GM21529 (cell line): ENCODE results near the gene NUDCD2.

ENCODE experiments used
- ATAC-seq: cut with Tn5 transposase; IDR thresholded peaks from one replicate; pipeline ENCODE4 v1.9.1; 2021; ENCODE audit not compliant: unreplicated experiment

NUDCD2 gene, protein sequence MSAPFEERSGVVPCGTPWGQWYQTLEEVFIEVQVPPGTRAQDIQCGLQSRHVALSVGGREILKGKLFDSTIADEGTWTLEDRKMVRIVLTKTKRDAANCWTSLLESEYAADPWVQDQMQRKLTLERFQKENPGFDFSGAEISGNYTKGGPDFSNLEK

DNA sequence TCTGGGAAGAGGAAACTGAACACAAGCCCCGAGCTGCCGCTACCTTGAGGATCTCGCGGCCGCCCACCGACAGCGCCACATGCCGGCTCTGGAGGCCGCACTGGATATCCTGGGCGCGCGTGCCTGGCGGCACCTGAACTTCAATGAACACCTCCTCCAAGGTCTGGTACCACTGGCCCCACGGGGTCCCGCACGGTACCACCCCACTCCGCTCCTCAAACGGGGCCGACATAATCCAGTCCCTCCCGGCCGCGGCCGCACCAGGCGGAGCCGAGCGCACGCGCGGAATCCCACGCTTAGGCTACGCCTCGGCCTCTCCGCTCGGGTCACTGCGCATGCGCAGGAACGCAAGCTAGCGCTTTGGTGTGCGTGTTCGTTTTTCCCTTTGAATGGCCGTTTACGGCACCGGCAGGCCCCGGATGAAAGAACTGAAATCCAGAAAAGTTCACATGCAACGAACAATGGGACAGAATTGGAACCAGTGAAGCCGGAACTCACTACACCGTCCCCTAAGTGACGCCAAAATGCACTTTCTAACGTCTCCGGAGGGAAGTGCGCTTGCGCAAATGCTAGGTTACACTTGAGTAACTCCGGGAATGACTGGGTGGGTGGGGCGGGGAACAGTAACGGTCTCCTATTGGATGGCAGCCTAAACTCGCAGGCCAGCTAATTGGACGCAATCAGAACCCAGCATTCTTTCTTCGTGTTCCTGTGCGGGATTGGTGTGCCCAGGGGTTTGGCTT is at the start of gene NUDCD2:
NUDCD2 (minus strand) TSS at position 284 of the 743 bp plus-strand sequence; CDS start at position 232, 52 bp downstream.
- peak; percentile 78 for ATAC-seq

DNA sequence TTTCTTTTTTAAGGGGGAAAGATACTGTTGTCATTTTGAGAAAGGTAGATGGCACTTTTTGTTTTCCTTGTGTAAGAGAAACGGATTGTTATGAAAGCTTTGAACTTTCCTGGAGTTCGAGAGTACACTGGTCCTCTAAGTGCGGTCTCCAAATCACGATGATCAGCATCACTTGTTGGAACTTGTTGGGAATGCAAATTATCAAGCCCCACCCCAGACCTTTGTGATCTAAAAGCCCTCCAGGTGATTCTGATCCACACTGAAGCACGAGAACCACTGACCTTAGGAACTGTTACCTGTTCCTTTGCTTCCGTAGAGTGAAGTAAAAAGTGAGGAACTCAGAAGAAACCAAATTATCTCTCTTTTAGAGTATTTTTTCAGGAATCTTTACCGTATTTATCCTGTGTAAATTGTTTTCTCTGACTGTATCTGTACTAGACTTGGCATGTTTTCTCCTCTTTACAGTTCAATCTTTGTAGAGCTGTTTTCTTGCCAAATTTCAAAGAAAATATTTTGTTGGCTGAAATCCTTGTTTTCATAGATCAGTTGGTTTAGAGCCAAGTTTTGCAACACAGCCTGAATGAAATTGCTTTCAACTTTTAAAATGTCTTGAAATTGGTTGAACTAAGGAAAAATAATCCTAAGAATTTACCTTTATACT is 49.5 kb upstream of the NUDCD2 start:
- no peak for ATAC-seq

DNA sequence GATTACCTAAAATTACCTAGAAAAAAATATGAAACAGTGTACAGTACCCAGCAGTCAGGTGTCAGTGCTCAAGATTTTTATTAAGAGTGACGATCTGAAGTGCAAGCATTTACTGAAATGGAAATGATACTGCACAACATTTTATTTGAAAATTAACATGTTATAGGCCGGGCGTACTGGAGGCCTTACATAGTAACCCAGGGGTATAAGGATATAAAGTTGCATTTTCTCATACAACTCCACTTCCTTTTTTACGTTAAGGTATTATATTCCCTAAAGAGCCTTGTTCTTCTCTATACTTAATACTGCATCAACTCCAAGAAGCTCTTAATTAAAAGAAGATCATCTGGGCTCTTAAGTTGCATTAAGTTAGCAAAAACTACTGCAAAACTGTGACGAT is 48.9 kb upstream of the NUDCD2 start:
- no peak for ATAC-seq

DNA sequence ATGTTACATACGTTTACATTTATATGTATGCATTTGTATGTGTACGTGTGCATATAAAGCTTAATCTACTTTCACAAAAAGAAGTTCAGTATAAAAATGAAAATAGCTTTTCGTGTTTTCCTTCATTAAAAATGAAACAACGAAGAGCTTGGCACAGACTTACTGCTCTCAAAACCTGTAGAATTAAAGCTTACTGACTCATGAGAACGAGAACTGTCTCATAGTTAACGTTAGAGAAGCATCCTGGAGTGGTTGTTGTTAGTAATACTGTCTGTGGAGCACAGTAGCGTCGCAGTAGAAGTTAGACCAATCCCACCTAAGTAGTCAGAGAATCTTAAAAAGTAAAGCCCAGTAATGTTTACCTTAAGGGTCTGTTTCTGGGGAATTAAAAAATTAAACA is 46.8 kb upstream of the NUDCD2 start:
- ATAC-seq: no peak

DNA sequence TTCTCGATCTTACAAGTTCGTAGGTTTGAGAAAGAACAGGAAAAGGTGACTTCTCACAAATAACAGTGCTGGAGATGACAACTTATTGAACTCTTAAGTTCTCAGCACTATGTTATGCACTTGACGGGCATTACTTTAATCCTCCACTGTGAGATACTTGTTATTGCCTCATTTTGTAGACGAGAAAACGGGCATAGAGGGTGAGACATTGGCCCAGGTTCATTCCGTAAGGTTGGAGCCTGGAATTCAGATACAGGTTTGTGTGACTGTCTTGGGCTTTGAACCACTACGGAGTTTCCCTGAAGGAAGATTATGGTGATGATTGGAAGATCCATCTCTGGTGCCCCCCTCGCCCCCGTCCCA is 46.2 kb upstream of the NUDCD2 start:
- peak; percentile 13 for ATAC-seq

DNA sequence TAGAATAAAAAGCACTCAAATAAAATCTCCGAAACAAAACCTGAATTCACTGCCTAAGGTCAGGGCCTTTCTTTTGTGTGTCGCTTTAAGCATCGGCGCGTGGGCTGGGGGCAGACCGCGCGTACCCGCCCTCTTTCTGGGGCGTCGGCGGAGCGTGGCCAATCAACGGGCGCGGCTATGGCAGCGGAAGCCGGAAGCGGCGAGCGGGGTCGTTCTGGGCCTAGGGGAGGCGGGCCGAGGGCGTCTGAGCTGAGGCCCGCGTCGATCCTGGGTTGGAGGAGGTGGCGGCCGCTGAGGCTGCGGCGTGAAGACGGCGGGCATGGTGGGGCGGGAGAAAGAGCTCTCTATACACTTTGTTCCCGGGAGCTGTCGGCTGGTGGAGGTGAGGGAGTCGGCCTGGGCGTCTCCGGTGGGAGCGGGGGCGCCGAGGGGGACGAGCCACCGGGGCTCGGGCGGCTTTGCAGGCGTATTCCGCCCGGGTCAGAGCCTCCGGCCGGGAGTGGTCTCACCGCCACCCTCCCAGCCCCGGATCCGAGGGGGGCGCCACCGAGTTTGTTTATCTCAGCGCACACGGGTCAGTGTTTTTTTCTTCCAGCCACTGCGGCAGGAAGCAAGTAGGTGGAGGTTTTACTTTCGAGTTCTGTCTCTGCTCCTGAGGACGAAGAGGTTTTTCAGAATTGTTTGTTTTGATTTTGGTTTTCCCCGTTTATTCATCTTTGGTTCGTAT is 45.6 kb upstream of the NUDCD2 start, which contains the start of gene MAT2B:
MAT2B (plus strand) TSS at position 252 of the 727 bp plus-strand sequence; CDS start at position 320, 68 bp downstream.
- ATAC-seq: peak; percentile 84

DNA sequence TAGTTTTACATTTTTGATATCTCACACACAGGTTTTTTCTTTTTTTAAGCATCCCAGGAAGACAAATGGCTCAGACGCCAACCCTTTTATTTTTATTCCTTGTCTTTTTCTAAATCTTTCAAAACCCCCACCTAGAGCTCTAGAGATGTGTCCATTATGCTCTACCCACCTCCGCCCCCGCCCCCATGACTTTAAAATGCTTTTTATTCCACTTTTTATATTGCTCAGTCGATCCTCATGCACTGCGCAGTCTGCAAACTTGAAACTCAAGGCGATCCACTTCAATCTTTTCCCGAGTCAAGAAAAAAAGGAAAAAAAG is 45.1 kb upstream of the NUDCD2 start:
- no peak for ATAC-seq

DNA sequence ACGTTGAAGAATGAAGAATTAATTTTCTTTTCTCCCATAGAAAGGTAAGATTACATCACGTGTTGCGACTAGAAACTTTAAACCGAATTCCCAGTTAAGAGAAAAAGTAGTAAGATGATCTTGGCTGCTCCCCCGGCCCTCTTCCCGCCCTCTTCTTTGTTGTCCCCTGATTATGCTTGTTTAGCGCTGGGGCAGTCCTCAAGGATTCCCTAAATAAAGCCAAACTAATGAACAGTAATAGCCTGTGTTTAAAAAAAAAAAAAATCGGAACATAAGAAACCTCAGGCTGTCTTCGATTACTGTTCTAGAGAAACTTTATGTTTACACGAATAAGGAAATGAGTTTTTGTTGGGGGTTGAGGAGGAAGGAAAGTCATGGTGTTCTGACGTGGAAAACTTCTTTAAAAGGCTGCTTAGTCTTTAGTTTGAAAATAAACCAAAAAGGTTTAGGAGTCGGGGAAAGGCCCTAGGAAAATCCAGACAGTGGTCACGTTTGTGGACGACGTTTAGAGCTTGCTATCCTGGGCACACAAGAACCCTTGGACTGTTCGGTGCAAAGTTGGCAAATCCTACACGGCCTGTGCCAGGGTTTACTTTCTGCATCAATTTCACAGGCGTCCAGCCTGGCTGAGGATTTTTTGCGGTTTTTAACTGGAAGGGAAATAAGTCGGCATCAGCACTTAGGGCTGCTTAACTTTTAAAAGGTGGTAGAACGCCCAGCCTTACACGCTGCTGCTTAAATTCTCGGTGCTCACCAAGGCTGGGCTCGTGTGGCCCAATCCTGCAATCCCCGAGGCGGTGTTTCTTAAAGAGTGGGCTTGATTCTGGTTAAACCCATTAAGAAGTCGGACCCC is 44.4 kb upstream of the NUDCD2 start:
- no peak for ATAC-seq

DNA sequence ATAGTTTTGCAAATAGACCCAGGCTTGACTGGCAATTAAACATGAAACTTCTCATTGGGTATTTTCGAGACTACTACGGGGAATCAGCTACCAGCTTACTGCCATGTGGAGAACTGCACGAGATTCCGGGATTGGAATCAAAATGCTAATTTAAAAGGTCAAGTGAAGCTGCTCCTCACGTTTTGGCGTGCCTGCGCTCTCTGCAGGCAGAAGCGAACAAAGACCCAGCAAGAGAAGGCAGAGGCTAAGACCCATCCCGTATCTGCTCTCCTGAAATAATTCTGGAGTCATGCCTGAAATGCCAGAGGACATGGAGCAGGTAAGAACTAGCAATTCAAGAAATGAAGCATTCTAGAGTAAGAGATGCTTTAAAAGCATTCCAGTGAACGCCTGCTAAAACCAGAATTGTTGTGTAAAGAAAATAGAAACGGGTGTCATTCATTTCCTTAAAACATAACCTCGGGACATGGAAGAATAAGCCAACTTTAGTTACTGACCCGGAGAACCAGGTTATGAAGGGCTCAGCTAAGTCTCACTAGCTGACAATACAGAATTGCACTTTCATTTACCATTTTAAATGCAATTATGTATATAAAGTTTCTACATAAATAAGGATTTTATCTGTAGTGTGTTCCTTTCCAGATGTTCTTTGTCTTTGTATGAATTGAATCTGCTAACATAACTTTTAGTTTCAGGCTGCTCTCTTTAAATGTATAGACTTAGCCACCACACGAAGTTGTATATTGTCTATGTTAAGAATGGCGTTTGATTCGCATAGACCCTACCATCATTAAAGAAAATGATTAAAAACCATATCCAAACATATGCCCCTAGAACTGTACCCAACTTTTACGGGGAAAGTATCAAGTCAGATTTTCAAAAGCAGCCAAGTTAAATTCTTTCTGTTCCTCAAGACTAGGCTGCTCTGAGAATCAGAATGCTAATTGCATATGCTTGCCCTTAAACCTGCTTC is 43.5 kb upstream of the NUDCD2 start:
- ATAC-seq: no peak

DNA sequence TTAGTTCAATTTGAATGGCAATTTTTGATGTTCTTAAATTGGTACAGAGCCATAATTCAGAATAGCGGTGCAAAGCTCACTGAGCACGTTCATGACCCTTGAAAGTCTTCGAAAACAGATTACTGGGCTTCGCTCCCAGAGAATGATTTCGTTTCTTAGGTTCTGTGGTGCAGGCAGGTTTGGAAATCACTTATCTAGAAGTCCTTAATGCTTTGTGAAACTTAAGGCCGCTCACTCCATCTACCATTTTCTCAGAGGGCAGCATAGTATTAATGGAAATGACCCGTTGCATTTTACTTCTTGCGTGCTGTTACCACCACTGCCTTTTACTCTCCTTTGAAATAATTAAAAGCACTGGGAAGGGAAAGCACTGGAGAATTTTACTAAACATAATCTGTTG is 42.6 kb upstream of the NUDCD2 start:
- ATAC-seq: no peak

DNA sequence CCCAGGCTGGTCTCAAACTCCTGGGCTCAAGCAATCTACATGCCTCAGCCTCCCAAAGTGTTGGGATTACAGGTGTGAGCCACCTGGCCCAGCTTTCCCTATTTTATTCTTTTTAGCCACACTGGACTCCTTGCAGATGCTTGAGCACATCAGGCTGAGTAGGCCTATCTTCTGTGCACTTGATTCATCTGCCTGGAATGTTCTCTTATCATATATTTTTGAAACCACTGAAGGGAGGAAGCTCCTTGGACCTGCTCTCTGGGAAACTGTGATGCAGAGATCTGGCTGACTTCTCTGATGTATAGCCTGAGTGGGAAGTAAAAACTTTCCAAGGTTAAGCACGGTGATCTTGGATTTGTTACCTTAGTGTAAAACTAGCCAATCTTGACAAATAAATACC is 39.0 kb upstream of the NUDCD2 start:
- no peak for ATAC-seq

DNA sequence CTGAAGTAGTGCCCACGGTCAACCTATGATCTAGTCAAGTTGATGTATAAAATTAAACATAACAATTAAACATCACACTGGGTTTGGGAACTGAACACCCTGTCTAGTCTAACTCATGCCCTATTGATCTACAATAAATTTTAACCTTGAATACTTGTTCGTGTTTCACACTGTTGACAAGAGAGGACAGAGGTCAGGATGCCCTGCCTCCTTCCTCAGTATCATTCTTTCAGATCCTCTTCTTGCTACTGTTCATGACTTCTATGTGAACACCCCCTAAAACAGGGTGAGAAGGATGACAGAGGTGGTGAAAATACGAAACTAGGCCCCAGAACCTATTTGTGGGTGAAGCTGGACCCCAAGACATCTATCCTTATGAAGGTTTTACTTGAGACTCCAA is 37.4 kb upstream of the NUDCD2 start:
- ATAC-seq: peak; percentile 59

DNA sequence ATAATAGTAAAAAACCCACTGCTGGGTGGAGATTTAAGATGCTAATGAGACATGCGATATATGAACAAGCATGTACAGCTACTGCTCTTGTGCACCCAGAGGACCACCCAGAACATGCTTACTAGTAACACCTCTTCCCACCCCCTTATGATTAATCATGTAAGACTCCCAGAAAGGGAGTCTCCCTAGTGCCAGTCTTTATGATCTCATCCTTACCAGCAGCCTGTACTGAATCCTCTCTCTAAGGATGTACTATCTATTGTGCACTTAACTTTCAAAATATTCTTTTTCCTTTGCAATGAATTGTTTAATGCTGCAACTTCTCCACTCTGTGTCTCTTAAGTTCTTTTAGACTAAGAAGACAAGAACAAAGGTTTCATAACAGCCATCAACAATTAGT is 36.4 kb upstream of the NUDCD2 start:
- ATAC-seq: no peak

DNA sequence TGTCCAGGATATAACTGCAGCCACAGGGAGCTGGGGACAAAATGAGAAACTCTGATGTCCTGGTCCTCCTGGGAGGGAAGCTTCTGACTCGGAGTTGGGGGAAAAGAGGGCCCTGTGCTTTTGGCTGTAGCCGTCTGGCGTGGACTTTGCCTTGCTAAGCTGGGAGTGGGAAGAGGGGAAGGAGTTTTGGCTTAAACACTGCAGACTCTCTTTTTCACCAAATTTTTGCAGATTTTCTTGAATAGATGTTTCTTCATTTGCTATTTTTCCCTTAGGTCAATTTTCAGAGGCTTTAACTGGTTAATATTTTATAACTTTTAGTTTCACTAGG is 29.8 kb upstream of the NUDCD2 start:
- ATAC-seq: no peak

DNA sequence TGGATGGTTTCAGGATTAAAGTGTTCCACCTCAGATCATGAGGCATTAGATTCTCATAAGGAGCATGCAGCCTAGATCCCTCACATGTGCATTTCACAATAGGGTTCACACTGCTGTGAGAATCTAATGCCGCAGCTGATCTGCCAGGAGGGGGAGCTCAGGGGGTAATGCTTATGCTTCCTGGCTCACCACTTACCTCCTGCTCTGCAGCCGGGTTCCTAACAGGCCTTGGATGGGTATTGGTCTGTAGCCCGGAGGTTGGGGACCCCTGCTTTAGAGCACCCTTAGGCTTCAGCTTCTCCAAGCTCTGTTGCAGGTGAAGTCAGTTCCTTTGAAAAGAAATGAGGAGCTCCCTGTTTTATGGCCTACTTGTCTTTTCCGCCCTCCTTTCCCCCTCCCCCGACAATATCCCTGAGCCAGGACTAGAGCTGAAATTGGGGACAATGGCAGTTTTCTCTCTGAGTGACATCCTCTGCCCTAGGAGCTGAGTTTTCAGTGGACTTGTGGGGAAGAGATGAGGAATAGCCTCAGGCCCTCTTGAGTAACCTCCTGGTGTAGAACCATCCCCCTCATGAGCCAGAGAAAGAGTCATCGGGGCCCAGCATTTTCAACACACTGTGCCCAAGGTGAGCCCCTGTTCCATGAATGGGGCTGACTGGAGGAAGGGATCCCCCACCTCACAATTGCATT is 29.3 kb upstream of the NUDCD2 start:
- ATAC-seq: peak; percentile 40

DNA sequence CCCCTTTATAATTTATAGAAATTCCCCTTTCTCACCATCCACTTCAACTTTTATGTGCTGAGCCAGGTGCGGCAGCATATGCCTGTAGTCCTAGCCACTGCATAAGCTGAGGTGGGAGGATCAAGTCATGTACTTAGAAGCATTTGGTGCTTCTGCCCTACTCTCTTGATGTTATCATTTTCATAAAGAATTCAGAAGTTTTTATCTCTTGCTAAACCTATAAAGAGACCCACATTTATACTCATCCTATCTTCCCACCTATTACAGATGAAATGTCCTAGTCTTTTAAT is 19.0 kb upstream of the NUDCD2 start:
- ATAC-seq: no peak

DNA sequence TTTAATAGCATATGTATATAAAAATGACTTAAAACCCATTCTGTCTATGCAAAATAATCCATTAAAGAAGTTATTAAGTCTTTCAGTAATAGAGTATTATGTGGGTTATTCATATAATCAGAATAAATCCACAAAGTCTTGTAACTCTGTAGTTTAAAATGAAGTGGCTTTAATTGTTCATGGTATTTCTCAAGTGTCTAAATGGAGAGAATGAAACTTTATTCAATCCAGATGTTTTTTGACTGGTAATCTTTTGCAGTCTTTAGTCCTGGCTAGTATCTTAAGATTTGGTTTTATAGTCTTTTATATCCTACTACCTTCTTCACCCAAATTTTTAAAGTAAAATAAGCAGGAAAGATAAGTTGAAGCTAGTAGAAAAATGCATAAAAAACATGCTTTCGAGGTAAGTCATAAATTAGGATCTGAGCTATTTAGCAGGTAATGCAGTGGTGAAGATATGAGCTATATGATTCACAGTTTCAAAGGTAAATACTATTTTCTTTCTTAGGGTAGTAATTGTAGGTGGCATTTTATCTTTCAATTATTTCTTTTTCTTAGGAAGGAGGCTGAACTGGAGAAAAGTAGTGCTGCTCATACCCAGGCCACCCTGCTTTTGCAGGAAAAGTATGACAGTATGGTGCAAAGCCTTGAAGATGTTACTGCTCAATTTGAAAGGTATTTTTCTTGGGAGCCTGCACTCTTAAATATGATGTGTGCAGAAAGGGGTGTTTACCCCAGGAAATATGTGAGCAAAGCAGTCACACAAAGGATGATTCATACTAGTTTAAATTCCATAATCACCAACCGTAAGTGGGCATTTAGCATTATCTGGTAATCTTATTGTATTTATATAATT is 18.5 kb upstream of the NUDCD2 start:
- no peak for ATAC-seq

DNA sequence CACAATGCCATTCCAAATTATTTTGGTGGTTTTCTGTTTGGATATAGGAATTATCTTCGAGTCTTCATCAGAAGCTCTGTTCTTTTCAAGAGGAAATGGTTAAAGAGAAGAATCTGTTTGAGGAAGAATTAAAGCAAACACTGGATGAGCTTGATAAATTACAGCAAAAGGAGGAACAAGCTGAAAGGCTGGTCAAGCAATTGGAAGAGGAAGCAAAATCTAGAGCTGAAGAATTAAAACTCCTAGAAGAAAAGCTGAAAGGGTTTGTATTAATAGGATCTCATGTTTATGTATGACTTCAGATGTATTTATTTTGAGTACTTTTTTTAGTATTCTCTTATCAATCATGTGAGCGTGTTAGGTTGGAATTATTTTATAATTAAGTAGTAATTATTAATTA is 15.5 kb upstream of the NUDCD2 start:
- no peak for ATAC-seq
